Activated B cell treated with CpG ODN at 0.5 μM for 24 hours (primary cell): ENCODE results near the gene AFF3. TPM values are rescaled to one million over a fixed set of nuclear protein-coding genes. Genes with fewer than 3 reads are reported as not detected.

ENCODE experiments used
- ATAC-seq: fragments of 200-7000 bp; cut with Tn5 transposase; one replicate; pipeline ENCODE4 v1.10.0; 2021; ENCODE audit warnings: low read depth, mild to moderate bottlenecking, moderate library complexity
- CTCF ChIA-PET: fragments of 350-600 bp; sonication (Branson Sonifier 250); formaldehyde crosslinking; loops from one replicate; lab custom pipeline; 2021; ENCODE audit warnings: antibody characterized with exemption; lab: Charles Lee
- POLR2A ChIA-PET: fragments of 350-600 bp; sonication (Branson Sonifier 250); formaldehyde crosslinking; loops from one replicate; lab custom pipeline; 2021; ENCODE audit warnings: antibody characterized with exemption; lab: Charles Lee
- DNase-seq: peaks from one replicate; pipeline ENCODE4 v3.0.0; 2022
- H3K27ac Mint-ChIP-seq: one replicate; pipeline ENCODE4 v1.8.0; 2020; ENCODE audit warnings: mixed read lengths
- H3K27me3 Mint-ChIP-seq: one replicate; pipeline ENCODE4 v1.8.0; 2021; ENCODE audit warnings: mixed read lengths
- H3K36me3 Mint-ChIP-seq: one replicate; pipeline ENCODE4 v1.8.0; 2021; ENCODE audit warnings: low read depth, mixed read lengths
- H3K4me1 Mint-ChIP-seq: one replicate; pipeline ENCODE4 v1.8.0; 2021; ENCODE audit warnings: mixed read lengths
- H3K4me3 Mint-ChIP-seq: one replicate; pipeline ENCODE4 v1.8.0; 2020; ENCODE audit warnings: mild to moderate bottlenecking, mixed read lengths
- H3K9me3 Mint-ChIP-seq: one replicate; pipeline ENCODE4 v1.8.0; 2020; ENCODE audit warnings: mixed read lengths
- CTCF ChIP-seq: fragments of 200-600 bp; IDR thresholded peaks from one replicate; pipeline ENCODE4 v1.8.0; 2022; ENCODE audit warnings: antibody characterized with exemption, mild to moderate bottlenecking
- intact Hi-C: fragments of 100-400 bp; cut with micrococcal nuclease; formaldehyde crosslinking; loops from one replicate; pipeline ENCODE4 v1.15.1; 2024
- total RNA-seq: library from RNA; stranded (reverse); gene quantifications from 2 replicates; pipeline ENCODE4 v1.2.3, GENCODE V29; 2022

AFF3 gene
- total RNA-seq, 1 donor from 2014 or later = 271 TPM

GRCh38 chr2:100043081-100043890, 99.1 kb downstream of the AFF3 start:
- no peaks in the 10 kb centered on the region for H3K27me3 Mint-ChIP-seq
- intact Hi-C loops = loop anchor here (5.0 kb wide), 1 partner anchor 36 kb away; no protein-coding TSS in a partner anchor
- ChIA-PET CTCF (interaction anchor here (0.8 to 1.1 kb wide), 2 partner anchors 44 to 177 kb away, joined by 3 read pairs; no protein-coding TSS in a partner anchor), POLR2A (no interaction called here)
- DNase-seq (no peak), ATAC-seq (no peak)
- no peak overlapping the region for H3K27ac Mint-ChIP-seq
- H3K36me3 Mint-ChIP-seq = peaks cover 82% of the 10 kb centered on the region
- no peak overlapping the region for H3K4me3 Mint-ChIP-seq
- peaks cover 59% of the 10 kb centered on the region for H3K4me1 Mint-ChIP-seq
- H3K9me3 Mint-ChIP-seq = no peaks in the 10 kb centered on the region
- no peak for TF ChIP-seq CTCF

DNA sequence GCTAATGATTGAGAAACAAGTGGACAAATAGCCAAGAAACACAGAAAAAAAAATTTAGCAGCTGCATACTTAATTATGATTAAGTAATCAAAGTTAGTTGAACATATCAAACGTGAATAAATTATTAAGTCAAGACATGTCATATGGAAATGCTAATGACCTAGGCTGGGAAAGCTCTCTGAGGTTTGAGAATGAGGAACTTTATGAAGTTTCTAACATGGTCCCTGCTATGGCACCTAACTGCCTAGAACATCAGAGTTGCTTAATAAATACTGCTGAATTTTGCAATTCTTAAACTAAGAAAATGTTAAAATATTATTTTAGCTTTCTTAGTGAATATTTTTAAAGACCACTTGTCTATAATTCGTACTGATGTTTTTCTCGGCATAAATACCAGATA, 99.8 kb downstream of the AFF3 start:
- Mint-ChIP-seq H3K27ac (peak overlapping the region; percentile 59), H3K36me3 (peaks cover 81% of the 10 kb centered on the region), H3K9me3 (no peaks in the 10 kb centered on the region), H3K4me3 (no peak overlapping the region), H3K4me1 (peaks cover 60% of the 10 kb centered on the region), H3K27me3 (no peaks in the 10 kb centered on the region)
- intact Hi-C loops = loop anchor here (5.0 kb wide), 1 partner anchor 35 kb away; no protein-coding TSS in a partner anchor
- no peak for TF ChIP-seq CTCF
- CTCF ChIA-PET = interaction anchor here (1.1 kb wide), 1 partner anchor 43 kb away, joined by 3 read pairs; no protein-coding TSS in a partner anchor
- POLR2A ChIA-PET = interaction anchor here (1.1 kb wide), 1 partner anchor 92 kb away, joined by 3 read pairs; no protein-coding TSS in a partner anchor
- DNase-seq (no peak), ATAC-seq (no peak)

DNA sequence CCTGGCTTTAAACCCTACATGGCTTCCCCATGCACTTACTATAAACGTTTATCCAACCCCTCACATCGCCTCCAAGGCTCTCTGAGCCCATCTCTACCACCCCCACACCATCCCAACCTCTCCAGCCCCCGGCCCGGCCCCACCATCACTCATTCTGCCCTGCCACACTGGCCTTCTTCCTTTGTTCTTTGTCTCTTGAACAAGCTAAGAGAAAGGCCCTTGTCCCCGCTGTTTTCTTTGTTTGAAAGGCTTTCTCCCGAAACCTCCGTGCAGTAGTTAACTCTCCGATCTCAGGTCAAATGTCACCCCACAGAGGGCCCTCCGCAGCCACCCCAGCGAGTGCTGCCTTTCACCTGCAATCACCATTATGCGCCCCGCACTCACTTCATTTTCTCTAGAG, 100.4 kb downstream of the AFF3 start:
- ATAC-seq (no peak), DNase-seq (no peak)
- H3K4me1 Mint-ChIP-seq = peaks cover 61% of the 10 kb centered on the region
- intact Hi-C loops = loop anchor here (5.0 kb wide), 1 partner anchor 35 kb away; no protein-coding TSS in a partner anchor
- POLR2A ChIA-PET = interaction anchor here (1.1 kb wide), 1 partner anchor 93 kb away, joined by 3 read pairs; no protein-coding TSS in a partner anchor
- no peak for TF ChIP-seq CTCF
- CTCF ChIA-PET = interaction anchor here (1.1 kb wide), 1 partner anchor 42 kb away, joined by 3 read pairs; no protein-coding TSS in a partner anchor
- H3K4me3 Mint-ChIP-seq = no peak overlapping the region
- no peaks in the 10 kb centered on the region for H3K27me3 Mint-ChIP-seq
- no peaks in the 10 kb centered on the region for H3K9me3 Mint-ChIP-seq
- H3K27ac Mint-ChIP-seq = peak overlapping the region; percentile 59
- peaks cover 78% of the 10 kb centered on the region for H3K36me3 Mint-ChIP-seq

DNA sequence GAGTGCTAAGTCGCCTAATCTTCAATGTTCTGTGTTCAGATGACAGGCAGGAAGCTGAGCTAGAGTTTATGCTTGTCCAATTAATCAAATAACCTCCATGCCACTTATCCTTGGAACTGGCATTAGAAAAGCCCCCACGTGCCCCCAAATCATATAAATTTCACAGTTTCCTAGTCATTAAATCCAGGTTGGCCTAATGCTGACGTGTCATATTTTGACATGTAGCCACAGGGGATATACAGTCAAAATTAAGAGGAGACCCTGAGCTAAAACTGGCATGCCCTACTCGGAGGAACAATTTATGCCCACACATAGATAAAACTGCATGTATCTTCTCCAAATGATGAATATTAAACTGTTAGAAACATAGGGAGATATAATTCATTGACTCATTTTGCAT, 101.0 kb downstream of the AFF3 start:
- DNase-seq (no peak), ATAC-seq (no peak)
- ChIA-PET POLR2A (interaction anchor here (0.7 kb wide), 1 partner anchor 206 kb away, joined by 7 read pairs; no protein-coding TSS in a partner anchor), CTCF (no interaction called here)
- intact Hi-C loops = loop anchor here (5.0 kb wide), 1 partner anchor 34 kb away; no protein-coding TSS in a partner anchor
- no peaks in the 10 kb centered on the region for H3K27me3 Mint-ChIP-seq
- H3K4me3 Mint-ChIP-seq = no peak overlapping the region
- H3K27ac Mint-ChIP-seq = no peak overlapping the region
- peaks cover 74% of the 10 kb centered on the region for H3K36me3 Mint-ChIP-seq
- H3K9me3 Mint-ChIP-seq = no peaks in the 10 kb centered on the region
- peaks cover 63% of the 10 kb centered on the region for H3K4me1 Mint-ChIP-seq
- TF ChIP-seq CTCF = no peak

- no peak for ATAC-seq
- H3K9me3 Mint-ChIP-seq = no peaks in the 10 kb centered on the region
- H3K4me1 Mint-ChIP-seq = peaks cover 61% of the 10 kb centered on the region
- no peak for DNase-seq
- TF ChIP-seq CTCF = no peak
- H3K4me3 Mint-ChIP-seq = no peak overlapping the region
- intact Hi-C loops = loop anchor here (5.0 kb wide), 1 partner anchor 34 kb away; no protein-coding TSS in a partner anchor
- H3K27me3 Mint-ChIP-seq = no peaks in the 10 kb centered on the region
- peak overlapping the region; percentile 7 for H3K27ac Mint-ChIP-seq
- ChIA-PET CTCF (no interaction called here), POLR2A (interaction anchor here (0.7 kb wide), 1 partner anchor 207 kb away, joined by 7 read pairs; no protein-coding TSS in a partner anchor)
- H3K36me3 Mint-ChIP-seq = peaks cover 72% of the 10 kb centered on the region
Observed at GRCh38 chr2:100040906-100041305, 101.5 kb downstream of the AFF3 start.
